Renal cortical epithelial cell (primary cell): ENCODE measurements around the gene CYP4F3. TPM values are rescaled to one million over a fixed set of nuclear protein-coding genes. Genes with fewer than 3 reads are reported as not detected.
"Not testable (repeated sequence)": the region's sequence is repeated elsewhere in the genome, so short reads cannot be mapped to it uniquely, and the experiment has no call there.

ENCODE experiments used
- DNase-seq: peaks from one replicate; pipeline ENCODE4 v3.0.0-alpha.2; 2011; ENCODE audit warnings: low read depth
- total RNA-seq: library from RNA; depleted of rRNA; stranded (reverse); fragments of >200 nt; gene quantifications from 2 replicates; pipeline ENCODE4 v1.2.3, GENCODE V29; 2014

CYP4F3 gene
- total RNA-seq, 1 donor from 2014 or later, result under 0.01 TPM

- DNase-seq, result peak; percentile 20
Measured at GRCh38 chr19:15629003-15629880, 11.5 kb upstream of the CYP4F3 start.

- no peak for DNase-seq
Measured at GRCh38 chr19:15631817-15632216, 8.9 kb upstream of the CYP4F3 start.

- DNase-seq, result no peak
Measured at GRCh38 chr19:15633082-15633835, 7.4 kb upstream of the CYP4F3 start.

GRCh38 chr19:15634105-15634504 is 6.6 kb upstream of the CYP4F3 start:
- DNase-seq, result no peak

GRCh38 chr19:15635016-15635805 is 5.5 kb upstream of the CYP4F3 start:
- no peak for DNase-seq

GRCh38 chr19:15636026-15636425 is 4.7 kb upstream of the CYP4F3 start:
- DNase-seq, result no peak

- DNase-seq, result no peak
Measured at GRCh38 chr19:15639596-15639995, 1.1 kb upstream of the CYP4F3 start.

GRCh38 chr19:15640904-15641597 is 354 bp downstream of the CYP4F3 start:
- peak; percentile 6 for DNase-seq

- no peak for DNase-seq
Measured at GRCh38 chr19:15641901-15642491, 1.3 kb downstream of the CYP4F3 start.

GRCh38 chr19:15642807-15643206 is 2.1 kb downstream of the CYP4F3 start:
- DNase-seq, result no peak

- no peak for DNase-seq
Measured at GRCh38 chr19:15643387-15643786, 2.7 kb downstream of the CYP4F3 start.

GRCh38 chr19:15644066-15644741 is 3.5 kb downstream of the CYP4F3 start:
- no peak for DNase-seq

GRCh38 chr19:15644816-15645215 is 4.1 kb downstream of the CYP4F3 start:
- DNase-seq, result no peak

- DNase-seq, result no peak
Measured at GRCh38 chr19:15649526-15649925, 8.8 kb downstream of the CYP4F3 start.

GRCh38 chr19:15650123-15650522 is 9.4 kb downstream of the CYP4F3 start:
- not testable (repeated sequence) for DNase-seq

GRCh38 chr19:15651791-15652190 is 11.1 kb downstream of the CYP4F3 start:
- no peak for DNase-seq

- DNase-seq, result no peak
Measured at GRCh38 chr19:15652559-15653278, 12.0 kb downstream of the CYP4F3 start.

- no peak for DNase-seq
Measured at GRCh38 chr19:15656467-15656866, 15.8 kb downstream of the CYP4F3 start.

- DNase-seq, result no peak
Measured at GRCh38 chr19:15663247-15663646, 22.6 kb downstream of the CYP4F3 start.

- DNase-seq, result no peak
Measured at GRCh38 chr19:15666186-15666585, 25.5 kb downstream of the CYP4F3 start.
